ENCODE results near the gene TM6SF1. TPM values are rescaled to one million over a fixed set of nuclear protein-coding genes. Genes with fewer than 3 reads are reported as not detected.
A peak's percentile ranks its signal among the peaks of the same experiment; 100 is the strongest.

TM6SF1 gene
- total and polyA plus RNA-seq, 9 of the 15 experiments (the other 6 are each of a cell fraction or from before 2014, with no cell fraction given), result 1.0 to 5.6 (median 3.5) TPM

GRCh38 chr15:83066734-83067637 lies 40.5 kb upstream of the TM6SF1 start, which contains the start of gene BTBD1 (continued):
- TF ChIP-seq SFPQ (IDR thresholded peaks at IDR 0.05; ENCODE audit: low read depth, low read length) (no peak), ZNF354B (CRISPR knock-in tag; IDR thresholded peaks at IDR 0.05) (no peak), BRD4 (IDR thresholded peaks at IDR 0.05) (0 out of 2 replicates have a peak, but pooled peaks have one; percentile 65), NR1H2 (CRISPR knock-in tag; IDR thresholded peaks at IDR 0.05) (0 out of 2 replicates have a peak, but pooled peaks have one; percentile 76), NRF1 (conservative IDR thresholded peaks at IDR 0.05 in 1 of 2, IDR thresholded peaks at IDR 0.05 in 1 of 2) (peak; percentile 85 to 86), ZBTB7A (IDR thresholded peaks at IDR 0.05; ENCODE audit: borderline replicate concordance, control insufficient read depth, low read depth, low read length) (peak; percentile 36; the same call in 1 of the 2 replicates), USF1 (CRISPR knock-in tag; IDR thresholded peaks at IDR 0.05) (no peak), KDM2B (CRISPR knock-in tag; IDR thresholded peaks at IDR 0.05) (no peak), ZNF445 (CRISPR knock-in tag; IDR thresholded peaks at IDR 0.05; ENCODE audit: low read depth) (no peak), KDM5B (IDR thresholded peaks at IDR 0.05; ENCODE audit: insufficient replicate concordance, low read depth, low read length) (peak; percentile 98), MEIS2 (IDR thresholded peaks at IDR 0.05; ENCODE audit: partially characterized antibody) (peak; percentile 14), TFAM (CRISPR knock-in tag; conservative IDR thresholded peaks at IDR 0.05) (no peak), E2F8 (IDR thresholded peaks at IDR 0.05; ENCODE audit: low read depth, partially characterized antibody) (peak; percentile 53), SAFB (IDR thresholded peaks at IDR 0.05; ENCODE audit: borderline replicate concordance, low read depth, low read length) (peak; percentile 48; the same call in 1 of the 2 replicates), MCM3 (IDR thresholded peaks at IDR 0.05) (no peak)

Data from K562 (cell line).